Measurements from ENCODE around the gene SLC44A1. TPM values are rescaled to one million over a fixed set of nuclear protein-coding genes. Genes with fewer than 3 reads are reported as not detected.
A peak's percentile ranks its signal among the peaks of the same experiment; 100 is the strongest.

Gene SLC44A1
- total and polyA plus RNA-seq, 10 of the 15 experiments (the other 5 are each of a cell fraction or from before 2014, with no cell fraction given) = 2.4 to 21.2 (median 12.4) TPM

DNA sequence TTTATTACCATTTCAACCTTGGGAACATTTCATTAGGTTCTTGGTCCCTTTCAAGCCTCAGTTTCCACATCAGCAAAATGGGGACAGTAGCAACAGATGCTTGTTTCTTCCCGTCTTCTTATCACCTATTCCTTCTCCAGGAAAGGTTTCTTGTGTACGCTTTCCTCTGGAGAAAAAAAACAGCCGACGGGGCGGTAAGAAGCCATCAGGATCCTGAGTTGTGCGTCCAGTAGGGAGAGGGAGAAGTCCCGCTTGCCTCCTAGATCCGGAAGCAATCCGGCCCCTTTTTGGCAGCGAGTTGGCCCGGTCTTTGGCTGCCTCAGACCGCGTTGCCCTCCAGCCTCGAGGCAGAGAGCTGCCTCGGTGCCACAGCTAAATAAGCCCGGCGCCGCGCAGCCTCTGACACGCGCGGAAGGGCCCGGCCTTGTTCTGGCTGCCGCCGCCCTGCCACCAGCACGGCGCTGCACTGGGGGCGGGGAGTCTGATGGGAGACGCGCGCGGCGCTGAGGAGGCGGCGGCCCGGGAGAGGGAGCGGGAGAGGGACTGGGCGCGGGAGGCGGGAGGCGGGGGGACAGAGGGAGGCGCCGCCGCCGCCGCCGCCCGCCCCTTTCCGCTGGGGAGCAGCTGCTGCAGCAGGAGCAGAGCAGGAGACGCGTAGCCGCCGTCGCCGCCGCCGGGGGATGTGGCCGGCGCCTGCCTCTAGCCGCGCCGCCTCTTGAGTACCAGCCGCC, at the start of gene SLC44A1 (continued):
- TF ChIP-seq, protein P1, sequence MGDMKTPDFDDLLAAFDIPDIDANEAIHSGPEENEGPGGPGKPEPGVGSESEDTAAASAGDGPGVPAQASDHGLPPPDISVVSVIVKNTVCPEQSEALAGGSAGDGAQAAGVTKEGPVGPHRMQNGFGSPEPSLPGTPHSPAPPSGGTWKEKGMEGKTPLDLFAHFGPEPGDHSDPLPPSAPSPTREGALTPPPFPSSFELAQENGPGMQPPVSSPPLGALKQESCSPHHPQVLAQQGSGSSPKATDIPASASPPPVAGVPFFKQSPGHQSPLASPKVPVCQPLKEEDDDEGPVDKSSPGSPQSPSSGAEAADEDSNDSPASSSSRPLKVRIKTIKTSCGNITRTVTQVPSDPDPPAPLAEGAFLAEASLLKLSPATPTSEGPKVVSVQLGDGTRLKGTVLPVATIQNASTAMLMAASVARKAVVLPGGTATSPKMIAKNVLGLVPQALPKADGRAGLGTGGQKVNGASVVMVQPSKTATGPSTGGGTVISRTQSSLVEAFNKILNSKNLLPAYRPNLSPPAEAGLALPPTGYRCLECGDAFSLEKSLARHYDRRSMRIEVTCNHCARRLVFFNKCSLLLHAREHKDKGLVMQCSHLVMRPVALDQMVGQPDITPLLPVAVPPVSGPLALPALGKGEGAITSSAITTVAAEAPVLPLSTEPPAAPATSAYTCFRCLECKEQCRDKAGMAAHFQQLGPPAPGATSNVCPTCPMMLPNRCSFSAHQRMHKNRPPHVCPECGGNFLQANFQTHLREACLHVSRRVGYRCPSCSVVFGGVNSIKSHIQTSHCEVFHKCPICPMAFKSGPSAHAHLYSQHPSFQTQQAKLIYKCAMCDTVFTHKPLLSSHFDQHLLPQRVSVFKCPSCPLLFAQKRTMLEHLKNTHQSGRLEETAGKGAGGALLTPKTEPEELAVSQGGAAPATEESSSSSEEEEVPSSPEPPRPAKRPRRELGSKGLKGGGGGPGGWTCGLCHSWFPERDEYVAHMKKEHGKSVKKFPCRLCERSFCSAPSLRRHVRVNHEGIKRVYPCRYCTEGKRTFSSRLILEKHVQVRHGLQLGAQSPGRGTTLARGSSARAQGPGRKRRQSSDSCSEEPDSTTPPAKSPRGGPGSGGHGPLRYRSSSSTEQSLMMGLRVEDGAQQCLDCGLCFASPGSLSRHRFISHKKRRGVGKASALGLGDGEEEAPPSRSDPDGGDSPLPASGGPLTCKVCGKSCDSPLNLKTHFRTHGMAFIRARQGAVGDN (IDR thresholded peaks at IDR 0.05) = peak; percentile 93
- TF ChIP-seq, protein P2, sequence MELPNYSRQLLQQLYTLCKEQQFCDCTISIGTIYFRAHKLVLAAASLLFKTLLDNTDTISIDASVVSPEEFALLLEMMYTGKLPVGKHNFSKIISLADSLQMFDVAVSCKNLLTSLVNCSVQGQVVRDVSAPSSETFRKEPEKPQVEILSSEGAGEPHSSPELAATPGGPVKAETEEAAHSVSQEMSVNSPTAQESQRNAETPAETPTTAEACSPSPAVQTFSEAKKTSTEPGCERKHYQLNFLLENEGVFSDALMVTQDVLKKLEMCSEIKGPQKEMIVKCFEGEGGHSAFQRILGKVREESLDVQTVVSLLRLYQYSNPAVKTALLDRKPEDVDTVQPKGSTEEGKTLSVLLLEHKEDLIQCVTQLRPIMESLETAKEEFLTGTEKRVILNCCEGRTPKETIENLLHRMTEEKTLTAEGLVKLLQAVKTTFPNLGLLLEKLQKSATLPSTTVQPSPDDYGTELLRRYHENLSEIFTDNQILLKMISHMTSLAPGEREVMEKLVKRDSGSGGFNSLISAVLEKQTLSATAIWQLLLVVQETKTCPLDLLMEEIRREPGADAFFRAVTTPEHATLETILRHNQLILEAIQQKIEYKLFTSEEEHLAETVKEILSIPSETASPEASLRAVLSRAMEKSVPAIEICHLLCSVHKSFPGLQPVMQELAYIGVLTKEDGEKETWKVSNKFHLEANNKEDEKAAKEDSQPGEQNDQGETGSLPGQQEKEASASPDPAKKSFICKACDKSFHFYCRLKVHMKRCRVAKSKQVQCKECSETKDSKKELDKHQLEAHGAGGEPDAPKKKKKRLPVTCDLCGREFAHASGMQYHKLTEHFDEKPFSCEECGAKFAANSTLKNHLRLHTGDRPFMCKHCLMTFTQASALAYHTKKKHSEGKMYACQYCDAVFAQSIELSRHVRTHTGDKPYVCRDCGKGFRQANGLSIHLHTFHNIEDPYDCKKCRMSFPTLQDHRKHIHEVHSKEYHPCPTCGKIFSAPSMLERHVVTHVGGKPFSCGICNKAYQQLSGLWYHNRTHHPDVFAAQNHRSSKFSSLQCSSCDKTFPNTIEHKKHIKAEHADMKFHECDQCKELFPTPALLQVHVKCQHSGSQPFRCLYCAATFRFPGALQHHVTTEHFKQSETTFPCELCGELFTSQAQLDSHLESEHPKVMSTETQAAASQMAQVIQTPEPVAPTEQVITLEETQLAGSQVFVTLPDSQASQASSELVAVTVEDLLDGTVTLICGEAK (IDR thresholded peaks at IDR 0.05; ENCODE audit: borderline replicate concordance) = peak; percentile 90
- TF ChIP-seq SPI1 (IDR thresholded peaks at IDR 0.05; ENCODE audit: borderline replicate concordance, insufficient read depth, low read depth, low read length) (no peak), CHD4 (IDR thresholded peaks at IDR 0.05) (no peak), FOXK2 (IDR thresholded peaks at IDR 0.05) (no peak; the same call in 1 of the 2 replicates), ZNF207 (IDR thresholded peaks at IDR 0.05; ENCODE audit: borderline replicate concordance) (peak; percentile 95), ATF7 (IDR thresholded peaks at IDR 0.05; ENCODE audit: low read depth) (no peak), TARDBP (IDR thresholded peaks at IDR 0.05; ENCODE audit: borderline replicate concordance) (no peak), TCF12 (IDR thresholded peaks at IDR 0.05; ENCODE audit: low read depth, low read length) (peak; percentile 48; the same call in 1 of the 2 replicates), HDAC2 (IDR thresholded peaks at IDR 0.05) (no peak)
- TF ChIP-seq, protein P3, sequence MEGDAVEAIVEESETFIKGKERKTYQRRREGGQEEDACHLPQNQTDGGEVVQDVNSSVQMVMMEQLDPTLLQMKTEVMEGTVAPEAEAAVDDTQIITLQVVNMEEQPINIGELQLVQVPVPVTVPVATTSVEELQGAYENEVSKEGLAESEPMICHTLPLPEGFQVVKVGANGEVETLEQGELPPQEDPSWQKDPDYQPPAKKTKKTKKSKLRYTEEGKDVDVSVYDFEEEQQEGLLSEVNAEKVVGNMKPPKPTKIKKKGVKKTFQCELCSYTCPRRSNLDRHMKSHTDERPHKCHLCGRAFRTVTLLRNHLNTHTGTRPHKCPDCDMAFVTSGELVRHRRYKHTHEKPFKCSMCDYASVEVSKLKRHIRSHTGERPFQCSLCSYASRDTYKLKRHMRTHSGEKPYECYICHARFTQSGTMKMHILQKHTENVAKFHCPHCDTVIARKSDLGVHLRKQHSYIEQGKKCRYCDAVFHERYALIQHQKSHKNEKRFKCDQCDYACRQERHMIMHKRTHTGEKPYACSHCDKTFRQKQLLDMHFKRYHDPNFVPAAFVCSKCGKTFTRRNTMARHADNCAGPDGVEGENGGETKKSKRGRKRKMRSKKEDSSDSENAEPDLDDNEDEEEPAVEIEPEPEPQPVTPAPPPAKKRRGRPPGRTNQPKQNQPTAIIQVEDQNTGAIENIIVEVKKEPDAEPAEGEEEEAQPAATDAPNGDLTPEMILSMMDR (IDR thresholded peaks at IDR 0.05 in 2 of 3, conservative IDR thresholded peaks at IDR 0.05 in 1 of 3; ENCODE audit: control insufficient read depth in 2 of 3, extremely low read depth in 1 of 3, insufficient read depth in 1 of 3, low read depth in 3 of 3, low read length in 3 of 3) = no peak
- TF ChIP-seq, protein P4, sequence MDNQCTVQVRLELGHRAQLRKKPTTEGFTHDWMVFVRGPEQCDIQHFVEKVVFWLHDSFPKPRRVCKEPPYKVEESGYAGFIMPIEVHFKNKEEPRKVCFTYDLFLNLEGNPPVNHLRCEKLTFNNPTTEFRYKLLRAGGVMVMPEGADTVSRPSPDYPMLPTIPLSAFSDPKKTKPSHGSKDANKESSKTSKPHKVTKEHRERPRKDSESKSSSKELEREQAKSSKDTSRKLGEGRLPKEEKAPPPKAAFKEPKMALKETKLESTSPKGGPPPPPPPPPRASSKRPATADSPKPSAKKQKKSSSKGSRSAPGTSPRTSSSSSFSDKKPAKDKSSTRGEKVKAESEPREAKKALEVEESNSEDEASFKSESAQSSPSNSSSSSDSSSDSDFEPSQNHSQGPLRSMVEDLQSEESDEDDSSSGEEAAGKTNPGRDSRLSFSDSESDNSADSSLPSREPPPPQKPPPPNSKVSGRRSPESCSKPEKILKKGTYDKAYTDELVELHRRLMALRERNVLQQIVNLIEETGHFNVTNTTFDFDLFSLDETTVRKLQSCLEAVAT (IDR thresholded peaks at IDR 0.05) = 0 out of 2 replicates have a peak, but pooled peaks have one; percentile 51
- TF ChIP-seq, protein P5, sequence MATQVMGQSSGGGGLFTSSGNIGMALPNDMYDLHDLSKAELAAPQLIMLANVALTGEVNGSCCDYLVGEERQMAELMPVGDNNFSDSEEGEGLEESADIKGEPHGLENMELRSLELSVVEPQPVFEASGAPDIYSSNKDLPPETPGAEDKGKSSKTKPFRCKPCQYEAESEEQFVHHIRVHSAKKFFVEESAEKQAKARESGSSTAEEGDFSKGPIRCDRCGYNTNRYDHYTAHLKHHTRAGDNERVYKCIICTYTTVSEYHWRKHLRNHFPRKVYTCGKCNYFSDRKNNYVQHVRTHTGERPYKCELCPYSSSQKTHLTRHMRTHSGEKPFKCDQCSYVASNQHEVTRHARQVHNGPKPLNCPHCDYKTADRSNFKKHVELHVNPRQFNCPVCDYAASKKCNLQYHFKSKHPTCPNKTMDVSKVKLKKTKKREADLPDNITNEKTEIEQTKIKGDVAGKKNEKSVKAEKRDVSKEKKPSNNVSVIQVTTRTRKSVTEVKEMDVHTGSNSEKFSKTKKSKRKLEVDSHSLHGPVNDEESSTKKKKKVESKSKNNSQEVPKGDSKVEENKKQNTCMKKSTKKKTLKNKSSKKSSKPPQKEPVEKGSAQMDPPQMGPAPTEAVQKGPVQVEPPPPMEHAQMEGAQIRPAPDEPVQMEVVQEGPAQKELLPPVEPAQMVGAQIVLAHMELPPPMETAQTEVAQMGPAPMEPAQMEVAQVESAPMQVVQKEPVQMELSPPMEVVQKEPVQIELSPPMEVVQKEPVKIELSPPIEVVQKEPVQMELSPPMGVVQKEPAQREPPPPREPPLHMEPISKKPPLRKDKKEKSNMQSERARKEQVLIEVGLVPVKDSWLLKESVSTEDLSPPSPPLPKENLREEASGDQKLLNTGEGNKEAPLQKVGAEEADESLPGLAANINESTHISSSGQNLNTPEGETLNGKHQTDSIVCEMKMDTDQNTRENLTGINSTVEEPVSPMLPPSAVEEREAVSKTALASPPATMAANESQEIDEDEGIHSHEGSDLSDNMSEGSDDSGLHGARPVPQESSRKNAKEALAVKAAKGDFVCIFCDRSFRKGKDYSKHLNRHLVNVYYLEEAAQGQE (IDR thresholded peaks at IDR 0.05; ENCODE audit: low read depth, low read length) = no peak

Data from GM12878 (cell line).